ENCODE measurements around the gene SYK.

- TF ChIP-seq EZH2 (IDR thresholded peaks at IDR 0.05; ENCODE audit: borderline replicate concordance) (no peak), CTCF (IDR thresholded peaks at IDR 0.05; ENCODE audit: poor library complexity) (no peak), EZH2phosphoT487 (IDR thresholded peaks at IDR 0.05; ENCODE audit: low read depth, severe bottlenecking, unreplicated experiment) (no peak)
Observed at GRCh38 chr9:90926936-90927335, 125.3 kb downstream of the SYK start.
